ENCODE results near the gene ASGR2.
A peak's percentile ranks its signal among the peaks of the same experiment; 100 is the strongest.

ASGR2 gene

DNA sequence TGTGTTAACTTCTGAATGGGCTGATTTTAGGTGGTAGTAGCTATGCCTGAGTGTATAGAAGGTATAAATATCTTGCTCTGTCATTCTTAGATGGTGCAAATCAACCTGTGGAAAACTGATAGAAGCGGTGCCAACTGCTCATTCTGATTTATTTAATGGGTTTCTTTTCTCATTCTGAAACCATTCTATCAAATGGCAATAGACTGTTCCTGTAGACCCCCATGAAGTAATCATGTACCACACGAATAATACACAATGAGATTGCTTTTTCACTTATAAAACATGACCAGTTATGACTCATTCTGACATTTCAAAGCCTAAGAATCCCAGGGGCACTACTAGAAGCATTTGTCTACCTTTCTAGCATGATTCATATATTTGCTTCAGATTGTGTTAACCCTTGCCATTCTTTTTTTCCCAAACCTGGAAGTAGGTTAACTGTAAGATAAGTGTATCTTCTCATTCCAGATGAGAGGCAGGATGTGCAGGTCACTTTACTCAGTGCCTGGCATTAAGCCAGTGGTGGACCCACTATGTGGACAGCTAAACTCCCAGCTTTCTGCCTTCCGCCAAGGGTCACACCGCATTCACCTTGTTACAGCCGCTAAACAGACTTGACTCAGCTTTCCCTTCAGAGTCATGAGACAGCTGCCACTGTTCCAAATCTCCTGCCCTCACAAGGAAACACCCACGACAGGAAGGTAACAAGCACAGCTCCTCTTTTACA is 54.3 kb downstream of the ASGR2 start:
- DNase-seq (ENCODE audit: low read depth): peak; percentile 92

DNA sequence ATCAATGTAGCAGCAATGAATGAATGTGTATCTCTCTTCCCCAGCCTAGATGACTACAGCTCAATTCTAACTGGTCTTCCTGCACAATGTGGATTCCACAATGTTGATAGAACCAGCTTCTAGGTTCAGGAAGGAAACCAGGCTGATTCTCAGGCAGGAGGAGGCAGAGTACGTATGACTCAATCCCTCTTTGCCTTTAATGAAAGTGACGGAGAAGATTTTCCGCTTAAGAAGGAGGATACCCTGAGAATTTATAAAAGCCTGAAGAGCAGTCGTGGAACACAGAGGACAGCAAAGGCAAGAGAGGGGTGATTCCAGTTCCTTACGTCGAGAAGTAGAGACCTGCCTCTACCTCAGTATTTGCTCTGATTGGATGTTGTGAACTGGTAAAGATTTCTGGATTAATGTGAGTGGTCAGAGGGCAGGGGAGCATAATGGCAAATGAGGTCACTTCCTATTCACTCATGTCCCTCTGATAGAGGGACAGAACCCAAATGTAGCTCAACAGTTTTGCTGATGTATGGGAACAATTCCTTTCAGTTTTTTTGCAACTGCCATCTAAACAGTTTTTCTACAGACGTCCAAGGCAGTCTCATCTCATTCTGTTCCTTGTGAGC is 55.7 kb downstream of the ASGR2 start:
- DNase-seq (ENCODE audit: low read depth): no peak

DNA sequence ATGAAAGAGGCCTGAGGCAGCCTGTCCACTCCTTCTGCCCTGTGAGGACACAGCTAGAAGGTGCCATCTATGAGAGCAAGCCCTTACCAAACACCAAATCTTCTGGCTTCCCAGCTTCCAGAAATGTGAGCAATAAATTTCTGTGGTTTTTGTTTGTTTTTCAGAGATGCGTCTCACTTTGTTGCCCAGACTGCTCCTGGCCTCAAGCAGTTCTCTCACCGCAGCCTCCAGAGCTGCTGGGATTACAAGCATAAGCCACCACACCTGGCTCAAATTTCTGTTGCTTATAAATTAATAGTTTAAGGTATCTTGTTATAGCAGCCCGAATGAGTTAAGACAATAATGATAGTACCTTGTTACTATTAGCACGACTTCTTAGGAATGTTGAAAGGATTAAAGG is 58.2 kb downstream of the ASGR2 start:
- no peak for DNase-seq (ENCODE audit: low read depth)
